HG02870 (cell line): ENCODE measurements around the gene JAK3.

Source experiments
- ATAC-seq: cut with Tn5 transposase; IDR thresholded peaks from one replicate; pipeline ENCODE4 v1.9.1; 2021; ENCODE audit warnings: mild to moderate bottlenecking, moderate library complexity; ENCODE audit not compliant: unreplicated experiment

Gene JAK3

GRCh38 chr19:17866312-17866963 is 18.7 kb upstream of the JAK3 start:
- ATAC-seq: no peak

GRCh38 chr19:17865364-17866311 is 17.9 kb upstream of the JAK3 start:
- no peak for ATAC-seq

- ATAC-seq: no peak
Observed at GRCh38 chr19:17863520-17864182, 15.9 kb upstream of the JAK3 start.

GRCh38 chr19:17862711-17863519 is 15.1 kb upstream of the JAK3 start:
- no peak for ATAC-seq

- no peak for ATAC-seq
Observed at GRCh38 chr19:17861542-17862402, 14.0 kb upstream of the JAK3 start.

- no peak for ATAC-seq
Observed at GRCh38 chr19:17860993-17861360, 13.2 kb upstream of the JAK3 start.

GRCh38 chr19:17860331-17860992 is 12.7 kb upstream of the JAK3 start:
- ATAC-seq: no peak

- ATAC-seq: peak; percentile 93
Observed at GRCh38 chr19:17859533-17860330, 11.9 kb upstream of the JAK3 start, which contains the start of gene RPL18A. Gene RPL18A, plus strand, starts transcription at chr19:17859910. Its CDS starts 47 bp downstream, at chr19:17859957.

- ATAC-seq: no peak
Observed at GRCh38 chr19:17855280-17856152, 7.7 kb upstream of the JAK3 start.

- ATAC-seq: no peak
Observed at GRCh38 chr19:17854061-17854460, 6.3 kb upstream of the JAK3 start.

GRCh38 chr19:17848595-17849292 is 962 bp upstream of the JAK3 start:
- ATAC-seq: no peak

GRCh38 chr19:17846146-17846545 is 1.6 kb downstream of the JAK3 start:
- no peak for ATAC-seq

GRCh38 chr19:17843908-17844490 is 3.8 kb downstream of the JAK3 start:
- no peak for ATAC-seq

- ATAC-seq: no peak
Observed at GRCh38 chr19:17843292-17843827, 4.4 kb downstream of the JAK3 start.

GRCh38 chr19:17842663-17843291 is 5.0 kb downstream of the JAK3 start:
- no peak for ATAC-seq
